Cardiac muscle cell (in vitro differentiated cells and primary cell): Measurements from ENCODE around the gene MAPK12. TPM values are rescaled to one million over a fixed set of nuclear protein-coding genes. Genes with fewer than 3 reads are reported as not detected.

Experiments
- DNase-seq, 2 donors: peaks; one replicate each; pipeline versions ENCODE4 v3.0.0 to v3.0.0-alpha.2; 2010 to 2017; ENCODE audit warnings: low read depth in 1 of 2, low spot score in 1 of 2
- H3K27ac ChIP-seq: fragments of 200-600 bp; sonication (generic); 2 replicates; pipeline ENCODE4 v1.5.1; 2016
- H3K27me3 ChIP-seq: fragments of 200-600 bp; sonication (generic); 2 replicates; pipeline ENCODE4 v1.6.0; 2016; ENCODE audit warnings: control low read depth
- H3K36me3 ChIP-seq: fragments of 200-600 bp; sonication (generic); 2 replicates; pipeline ENCODE4 v1.5.1; 2016; ENCODE audit warnings: control low read depth
- H3K4me1 ChIP-seq: fragments of 200-600 bp; sonication (generic); 2 replicates; pipeline ENCODE4 v1.8.1; 2017; ENCODE audit warnings: low read depth, mild to moderate bottlenecking, mixed run types
- H3K4me3 ChIP-seq: fragments of 200-600 bp; sonication (generic); 2 replicates; pipeline ENCODE4 v1.5.1; 2016; ENCODE audit warnings: mild to moderate bottlenecking
- H3K9me3 ChIP-seq: fragments of 200-600 bp; sonication (generic); 2 replicates; pipeline ENCODE4 v1.5.1; 2017; ENCODE audit warnings: low read depth, mild to moderate bottlenecking, control low read depth
- CTCF ChIP-seq: IDR thresholded peaks from 2 replicates; pipeline ENCODE4 v1.5.1; 2012; ENCODE audit warnings: low read depth, mild to moderate bottlenecking, low read length
- polyA plus RNA-seq: library from polyadenylated mRNA; unstranded; fragments of >200 nt; fragmentation: Nextera tagmentation; extraction: Ambion mirVana; gene quantifications from 2 replicates; pipeline ENCODE4 v1.2.1, GENCODE V29; 2016
- total RNA-seq: library from RNA; depleted of rRNA; stranded (reverse); fragments of >200 nt; gene quantifications from 2 replicates; pipeline ENCODE4 v1.2.3, GENCODE V29; 2016

Gene MAPK12
- total and polyA plus RNA-seq, 2 experiments from 2014 or later = 45.5 to 67.1 TPM

GRCh38 chr22:50301581-50301991, 40.1 kb upstream of the MAPK12 start:
- H3K4me1 ChIP-seq = peaks cover 57% of the 10 kb centered on the region
- peak overlapping the region; percentile 61 for H3K27ac ChIP-seq
- no peak overlapping the region for H3K4me3 ChIP-seq
- no peaks in the 10 kb centered on the region for H3K36me3 ChIP-seq
- no peaks in the 10 kb centered on the region for H3K27me3 ChIP-seq
- peak in 1 of 2 donors; percentile 17 for DNase-seq
- no peaks in the 10 kb centered on the region for H3K9me3 ChIP-seq
- no peak for TF ChIP-seq CTCF

- H3K4me3 ChIP-seq = no peak overlapping the region
- TF ChIP-seq CTCF = no peak
- no peaks in the 10 kb centered on the region for H3K9me3 ChIP-seq
- H3K27ac ChIP-seq = no peak overlapping the region
- H3K4me1 ChIP-seq = peaks cover 55% of the 10 kb centered on the region
- DNase-seq = no peak
- no peaks in the 10 kb centered on the region for H3K36me3 ChIP-seq
- H3K27me3 ChIP-seq = no peaks in the 10 kb centered on the region
These were observed 39.3 kb upstream of the MAPK12 start for GRCh38 chr22:50300620-50301257.

GRCh38 chr22:50299785-50300619, 38.5 kb upstream of the MAPK12 start:
- DNase-seq = peak in 1 of 2 donors; percentile 44
- no peak overlapping the region for H3K27ac ChIP-seq
- H3K36me3 ChIP-seq = no peaks in the 10 kb centered on the region
- H3K27me3 ChIP-seq = no peaks in the 10 kb centered on the region
- peaks cover 49% of the 10 kb centered on the region for H3K4me1 ChIP-seq
- H3K9me3 ChIP-seq = no peaks in the 10 kb centered on the region
- peak overlapping the region; percentile 16 for H3K4me3 ChIP-seq
- TF ChIP-seq CTCF = no peak

DNA sequence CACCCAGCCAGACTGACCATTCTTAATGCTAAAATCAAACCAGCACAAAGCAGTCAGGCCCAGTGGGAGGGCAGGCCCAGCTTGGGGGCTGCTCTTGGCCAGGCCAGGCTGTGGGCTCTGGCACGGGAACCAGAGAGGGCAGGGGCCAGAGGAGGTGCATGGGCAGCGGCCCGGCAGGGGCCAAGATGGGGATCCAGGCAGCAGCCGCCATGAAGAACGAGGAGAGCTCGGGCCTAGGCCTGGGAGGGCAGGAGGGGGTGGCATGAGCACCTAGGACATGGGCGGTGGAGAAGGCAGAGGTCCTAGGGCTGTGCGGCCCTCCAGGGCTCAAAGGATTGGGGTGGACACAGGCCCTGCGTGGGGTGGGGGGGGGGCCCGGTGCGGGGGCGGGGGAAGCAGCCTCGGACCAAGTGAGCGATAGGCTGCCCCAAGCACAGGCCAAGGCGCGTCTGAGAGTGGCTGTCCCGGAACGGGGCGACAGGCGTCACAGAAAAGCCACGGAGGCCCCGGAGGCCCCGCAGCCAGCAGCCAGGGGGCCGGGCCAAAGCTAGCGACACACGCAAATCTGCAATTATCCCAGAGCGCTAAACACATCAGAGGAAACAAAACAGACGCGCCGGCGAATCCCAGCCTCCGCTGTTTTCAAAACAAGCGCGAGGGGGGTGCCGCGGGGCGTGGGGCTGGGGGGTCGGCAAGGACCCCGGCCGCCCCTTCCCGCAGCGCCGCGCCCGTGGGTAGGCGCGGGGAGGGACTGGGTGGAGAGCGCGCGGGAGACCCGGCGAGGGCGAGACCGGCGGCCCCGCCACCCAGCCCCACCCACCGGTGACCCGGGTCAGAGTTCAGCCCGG, 37.7 kb upstream of the MAPK12 start:
- TF ChIP-seq CTCF = no peak
- DNase-seq = no peak
- H3K27ac ChIP-seq = no peak overlapping the region
- no peaks in the 10 kb centered on the region for H3K9me3 ChIP-seq
- H3K36me3 ChIP-seq = no peaks in the 10 kb centered on the region
- H3K4me1 ChIP-seq = peaks cover 41% of the 10 kb centered on the region
- peak overlapping the region; percentile 16 for H3K4me3 ChIP-seq
- H3K27me3 ChIP-seq = no peaks in the 10 kb centered on the region

DNA sequence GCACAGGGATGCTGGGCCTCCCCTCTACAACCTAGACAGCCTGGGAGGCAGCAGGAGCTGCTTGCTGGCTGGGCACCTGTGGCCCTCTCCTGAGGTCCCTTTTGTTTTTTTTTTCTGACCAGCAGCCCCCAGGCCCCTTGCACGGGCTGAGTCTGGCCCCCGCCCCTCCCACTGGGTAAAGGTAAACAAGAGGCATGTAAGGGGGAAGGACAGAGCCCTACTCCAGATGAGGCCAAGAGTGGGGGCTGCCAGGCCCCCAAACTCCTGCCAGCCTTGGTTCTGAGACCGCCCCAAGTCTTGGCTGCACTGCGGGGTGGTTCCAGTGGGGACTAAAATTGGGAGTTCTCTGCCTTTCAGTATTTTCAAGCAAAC, 36.8 kb upstream of the MAPK12 start:
- Histone ChIP-seq H3K27ac (no peak overlapping the region), H3K9me3 (no peaks in the 10 kb centered on the region), H3K27me3 (no peaks in the 10 kb centered on the region), H3K36me3 (no peaks in the 10 kb centered on the region), H3K4me1 (peaks cover 39% of the 10 kb centered on the region), H3K4me3 (no peak overlapping the region)
- no peak for TF ChIP-seq CTCF
- DNase-seq = no peak
